22Rv1 (cell line): ENCODE results near the gene SPTLC3.

Source experiments
- ZFX ChIP-seq: fragments of 450-650 bp; IDR thresholded peaks from 2 replicates; pipeline ENCODE4 v1.6.1; 2017; ENCODE audit warnings: antibody characterized with exemption, borderline replicate concordance
- TF ChIP-seq, protein P1 (sequence below): fragments of 450-650 bp; IDR thresholded peaks from 2 replicates; pipeline ENCODE4 v1.5.1; 2017; ENCODE audit warnings: mild to moderate bottlenecking

GRCh38 chr20:13166437-13166836, 157.7 kb downstream of the SPTLC3 start:
- TF ChIP-seq, protein P1, sequence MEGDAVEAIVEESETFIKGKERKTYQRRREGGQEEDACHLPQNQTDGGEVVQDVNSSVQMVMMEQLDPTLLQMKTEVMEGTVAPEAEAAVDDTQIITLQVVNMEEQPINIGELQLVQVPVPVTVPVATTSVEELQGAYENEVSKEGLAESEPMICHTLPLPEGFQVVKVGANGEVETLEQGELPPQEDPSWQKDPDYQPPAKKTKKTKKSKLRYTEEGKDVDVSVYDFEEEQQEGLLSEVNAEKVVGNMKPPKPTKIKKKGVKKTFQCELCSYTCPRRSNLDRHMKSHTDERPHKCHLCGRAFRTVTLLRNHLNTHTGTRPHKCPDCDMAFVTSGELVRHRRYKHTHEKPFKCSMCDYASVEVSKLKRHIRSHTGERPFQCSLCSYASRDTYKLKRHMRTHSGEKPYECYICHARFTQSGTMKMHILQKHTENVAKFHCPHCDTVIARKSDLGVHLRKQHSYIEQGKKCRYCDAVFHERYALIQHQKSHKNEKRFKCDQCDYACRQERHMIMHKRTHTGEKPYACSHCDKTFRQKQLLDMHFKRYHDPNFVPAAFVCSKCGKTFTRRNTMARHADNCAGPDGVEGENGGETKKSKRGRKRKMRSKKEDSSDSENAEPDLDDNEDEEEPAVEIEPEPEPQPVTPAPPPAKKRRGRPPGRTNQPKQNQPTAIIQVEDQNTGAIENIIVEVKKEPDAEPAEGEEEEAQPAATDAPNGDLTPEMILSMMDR = no peak
- no peak for TF ChIP-seq ZFX
